RPMI8226 (cell line): ENCODE results near the gene B3GLCT.
"Not testable (repeated sequence)": the region's sequence is repeated elsewhere in the genome, so short reads cannot be mapped to it uniquely, and the experiment has no call there.

ENCODE experiments used
- DNase-seq: peaks from one replicate; pipeline ENCODE4 v3.0.0-alpha.2; 2015

Gene B3GLCT

GRCh38 chr13:31199849-31200636, at the start of gene B3GLCT:
TSS of gene B3GLCT (plus strand) at chr13:31199975. CDS start at chr13:31200085, 110 bp downstream.
- peak; percentile 81 for DNase-seq

DNA sequence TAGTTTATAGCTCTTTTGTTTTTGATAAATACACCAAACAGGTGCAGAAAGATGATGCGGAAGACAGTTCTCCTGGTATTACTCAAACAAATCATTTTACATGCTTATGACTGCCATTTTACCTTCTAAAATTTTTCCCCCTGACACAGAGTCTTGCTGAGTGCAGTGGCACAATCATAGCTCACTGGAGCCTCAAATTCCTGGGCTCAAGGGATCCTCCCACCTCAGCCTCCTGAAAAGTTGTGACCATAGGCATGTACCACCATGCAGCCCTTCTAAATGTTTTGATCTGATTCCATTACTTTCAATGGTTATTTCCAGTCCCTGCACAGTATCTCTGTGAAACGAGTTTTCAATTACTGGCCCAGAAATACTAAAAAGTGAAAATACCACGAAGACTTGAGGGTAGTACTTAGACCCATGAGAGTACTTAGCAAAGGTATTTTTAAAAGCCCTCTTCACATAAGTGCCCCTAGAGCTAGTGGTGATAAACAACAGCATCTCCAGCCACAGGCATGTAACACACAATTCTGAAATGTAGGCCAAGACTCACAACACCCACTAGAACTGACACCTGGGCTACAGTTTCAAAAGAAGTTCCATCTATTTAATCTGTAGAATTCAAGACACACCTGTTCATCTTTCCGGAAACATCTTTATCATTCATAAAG, 49.3 kb upstream of the B3GLCT start:
- no peak for DNase-seq

- DNase-seq: no peak
Observed at GRCh38 chr13:31151837-31152236, 47.9 kb upstream of the B3GLCT start.

DNA sequence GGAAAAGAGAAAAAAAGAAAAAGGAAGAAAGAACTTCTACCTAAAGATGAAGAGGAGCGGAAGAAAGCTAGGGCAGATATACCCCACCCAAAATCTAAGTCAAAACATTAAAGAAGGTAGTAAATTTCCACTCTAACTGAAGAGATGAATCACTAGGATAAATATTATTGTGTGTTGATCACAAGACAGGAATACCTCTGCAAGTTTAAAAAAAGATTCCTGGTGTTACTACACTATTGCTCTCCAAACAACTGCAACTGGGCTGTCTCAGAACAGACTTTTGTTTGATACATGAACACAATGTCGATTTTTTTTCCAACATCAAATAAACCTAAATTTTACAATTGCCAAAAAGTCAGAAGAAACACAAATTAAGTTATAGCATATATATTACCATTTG, 44.8 kb upstream of the B3GLCT start:
- DNase-seq: no peak

DNA sequence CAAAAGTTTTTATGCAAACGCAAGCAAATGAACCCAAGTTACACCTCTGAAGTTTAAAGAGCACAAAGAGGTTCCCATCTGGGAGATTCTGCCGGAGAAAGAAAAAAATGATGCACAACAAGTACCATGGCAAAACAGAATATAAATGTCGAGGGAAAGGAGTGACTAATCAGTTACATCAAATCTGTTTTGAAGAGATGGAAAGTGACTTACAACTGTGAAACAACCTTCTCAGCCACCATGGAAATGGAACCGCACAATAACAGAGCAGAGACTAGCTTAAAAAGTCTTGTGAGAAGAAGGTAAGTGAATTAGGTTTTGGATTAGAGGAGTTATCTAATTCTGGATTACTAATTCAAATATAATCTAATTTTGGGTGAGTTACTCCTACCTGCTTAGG, 40.5 kb upstream of the B3GLCT start:
- DNase-seq: no peak

- peak; percentile 69 for DNase-seq
Observed at GRCh38 chr13:31160857-31161556, 38.8 kb upstream of the B3GLCT start.

- peak; percentile 97 for DNase-seq
Observed at GRCh38 chr13:31161557-31162150, 38.1 kb upstream of the B3GLCT start, which contains the start of gene HSPH1. TSS of gene HSPH1 (minus strand) at chr13:31161904. CDS start at chr13:31161582, 322 bp downstream.

DNA sequence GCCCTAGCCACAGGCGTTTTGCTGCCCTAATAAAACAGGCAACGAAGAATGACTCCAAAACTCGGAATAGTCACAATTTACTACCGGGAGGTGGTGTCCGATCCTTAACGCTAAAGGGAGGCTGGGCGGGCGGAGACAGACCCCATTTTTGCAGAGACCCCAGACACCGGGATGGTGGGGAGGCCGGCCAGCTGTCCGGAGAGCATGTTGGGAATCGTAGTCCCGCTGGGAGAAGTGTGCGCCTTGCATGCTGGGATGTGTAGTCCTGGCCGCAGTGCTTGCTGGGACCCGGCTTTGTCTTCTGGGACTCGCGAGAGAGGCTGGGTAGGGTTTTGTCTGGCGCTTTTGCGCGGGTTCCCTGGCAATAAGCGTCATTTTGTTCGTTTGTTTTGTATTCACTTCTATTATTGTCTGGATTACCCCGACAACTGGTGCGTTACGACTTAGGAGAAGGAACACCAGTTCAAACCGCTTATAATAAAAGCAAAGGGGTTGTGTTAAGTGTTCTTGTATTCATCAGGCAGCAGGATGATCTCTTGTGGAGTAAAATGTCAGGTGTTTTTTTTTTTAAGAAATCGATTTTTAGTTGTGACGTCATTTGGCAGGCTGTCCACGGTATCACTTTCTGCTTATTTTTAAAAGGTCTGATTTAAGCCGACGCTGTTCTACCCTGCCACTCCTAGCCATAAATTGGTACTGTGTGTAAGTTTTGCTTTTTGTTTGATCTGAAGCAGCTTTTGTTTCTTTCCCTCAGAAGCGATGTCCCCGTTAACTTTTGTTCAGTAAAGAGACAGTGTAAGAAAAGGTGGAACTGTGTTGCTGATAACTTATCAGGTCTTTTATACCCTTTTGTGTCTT, 37.4 kb upstream of the B3GLCT start:
- DNase-seq: peak; percentile 93

DNA sequence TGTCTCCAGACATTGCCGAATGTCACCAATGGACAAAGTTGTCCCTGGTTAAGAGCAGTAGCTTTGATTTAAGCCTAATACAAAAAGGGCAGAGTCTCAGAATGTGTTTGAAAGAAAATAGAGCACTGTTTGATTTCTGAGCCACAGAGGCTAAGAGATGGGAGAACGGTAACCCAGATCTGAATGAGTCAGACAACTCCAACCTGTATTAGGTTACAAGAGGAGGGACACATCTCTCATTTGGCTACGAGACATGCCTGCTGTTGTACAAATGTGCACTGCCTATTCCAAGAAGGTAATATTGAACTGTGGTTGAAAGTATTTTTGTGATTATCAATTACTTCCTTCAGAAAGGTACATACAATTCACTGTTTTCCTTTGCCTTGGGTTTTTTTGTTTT, 33.2 kb upstream of the B3GLCT start:
- DNase-seq: no peak

- no peak for DNase-seq
Observed at GRCh38 chr13:31167490-31167889, 32.3 kb upstream of the B3GLCT start.

GRCh38 chr13:31168166-31168565, 31.6 kb upstream of the B3GLCT start:
- DNase-seq: no peak

GRCh38 chr13:31168736-31169135, 31.0 kb upstream of the B3GLCT start:
- no peak for DNase-seq

- no peak for DNase-seq
Observed at GRCh38 chr13:31172001-31172400, 27.8 kb upstream of the B3GLCT start.

GRCh38 chr13:31172535-31172934, 27.2 kb upstream of the B3GLCT start:
- no peak for DNase-seq

GRCh38 chr13:31174018-31174417, 25.8 kb upstream of the B3GLCT start:
- DNase-seq: no peak

DNA sequence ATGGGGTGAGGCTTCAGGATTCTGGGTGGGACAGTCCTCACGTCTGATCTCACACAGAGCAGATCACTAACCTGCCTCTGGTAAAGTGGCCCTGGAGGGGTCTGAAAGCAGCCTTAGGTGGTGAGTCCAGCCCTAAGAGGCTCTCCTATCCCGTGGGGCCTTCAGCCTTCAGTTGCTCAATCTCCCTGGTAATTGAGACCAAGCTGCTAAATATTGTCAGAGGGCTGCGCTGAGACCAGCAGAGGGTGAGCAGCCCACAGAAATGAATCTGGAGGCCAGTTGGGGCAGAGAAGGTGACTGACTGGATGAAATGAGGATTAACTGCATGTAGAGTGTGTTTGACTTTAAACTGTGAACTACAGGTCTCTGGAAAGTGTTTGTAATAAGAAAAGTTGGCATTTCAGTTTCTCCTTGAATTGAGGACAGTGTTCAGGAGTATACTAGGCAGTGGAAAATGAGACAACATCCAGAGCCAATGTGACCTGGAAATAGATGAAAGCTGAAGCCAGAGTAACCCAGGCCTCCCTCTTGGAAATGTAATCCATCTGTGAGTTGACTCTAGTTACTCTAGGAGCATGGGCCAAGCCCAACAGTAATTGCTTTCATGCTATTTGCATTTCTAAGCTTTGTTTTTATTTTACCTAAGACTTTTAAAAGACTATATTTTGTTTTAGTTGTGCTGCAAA, 23.8 kb upstream of the B3GLCT start:
- DNase-seq: no peak

DNA sequence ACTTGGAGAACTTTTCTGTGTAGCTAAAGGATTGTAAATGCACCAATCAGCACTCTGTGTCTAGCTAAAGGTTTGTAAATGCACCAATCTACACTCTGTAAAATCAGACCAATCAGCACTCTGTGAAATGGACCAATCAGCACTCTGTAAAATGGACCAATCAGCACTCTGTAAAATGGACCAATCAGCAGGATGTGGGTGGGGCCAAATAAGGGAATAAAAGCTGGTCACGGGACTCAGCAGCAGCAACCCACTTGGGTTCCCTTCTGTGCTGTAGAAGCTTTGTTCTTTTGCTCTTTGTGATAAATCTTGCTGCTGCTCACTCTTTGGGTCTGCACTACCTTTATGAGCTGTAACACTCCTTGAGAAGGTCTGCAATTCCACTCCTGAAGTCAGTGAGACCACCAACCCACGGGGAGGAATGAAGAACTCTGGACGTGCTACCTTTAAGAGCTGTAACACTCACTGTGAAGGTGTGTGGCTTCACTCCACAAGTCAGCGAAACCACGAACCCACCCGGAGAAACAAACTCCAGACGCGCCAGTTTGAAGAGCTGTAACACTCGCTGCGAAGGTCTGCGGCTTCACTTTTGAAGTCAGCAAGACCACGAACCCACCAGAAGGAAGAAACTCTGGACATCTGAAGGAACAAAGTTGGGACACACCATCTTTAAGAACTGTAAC, 21.8 kb upstream of the B3GLCT start:
- DNase-seq: not testable (repeated sequence)

DNA sequence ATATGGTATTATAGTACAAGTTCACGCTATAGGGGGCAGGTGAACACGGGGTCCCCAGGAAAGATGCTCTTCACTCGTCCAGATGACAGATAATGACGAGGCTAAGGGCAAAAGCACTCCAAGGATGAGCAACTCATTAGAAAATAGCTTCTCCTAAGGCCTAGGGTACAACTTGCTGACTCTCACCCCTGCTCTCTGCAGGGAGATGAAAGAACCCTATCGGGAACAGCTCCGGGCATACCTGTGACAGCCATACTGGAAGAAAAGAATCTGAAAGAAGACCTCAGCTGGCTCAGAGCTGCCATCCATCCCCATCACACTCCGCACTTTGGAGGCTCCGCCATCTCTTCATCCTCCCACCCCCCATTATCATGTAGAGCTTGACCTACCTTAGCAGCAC, 20.5 kb upstream of the B3GLCT start:
- DNase-seq: no peak

DNA sequence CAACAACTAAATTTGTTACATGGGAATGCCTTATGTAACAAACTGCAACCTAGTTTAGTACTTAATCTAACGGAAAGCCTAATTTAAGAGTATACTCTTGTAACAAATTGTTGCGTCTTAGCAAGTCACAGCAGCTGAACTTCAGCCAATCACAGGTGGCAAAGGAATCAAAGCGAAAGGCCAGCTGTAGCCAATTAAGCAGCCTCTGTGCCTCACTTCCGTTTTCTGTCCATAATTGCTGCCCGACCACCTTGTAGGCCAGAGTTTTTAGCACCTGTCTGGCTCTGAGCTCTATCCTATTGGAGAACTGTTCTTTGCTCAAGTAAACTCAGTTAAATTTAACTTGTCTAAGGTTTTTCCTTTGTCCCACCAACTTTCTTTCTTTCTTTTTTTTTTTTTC, 20.0 kb upstream of the B3GLCT start:
- peak; percentile 33 for DNase-seq

GRCh38 chr13:31182987-31183386, 16.8 kb upstream of the B3GLCT start:
- DNase-seq: no peak

DNA sequence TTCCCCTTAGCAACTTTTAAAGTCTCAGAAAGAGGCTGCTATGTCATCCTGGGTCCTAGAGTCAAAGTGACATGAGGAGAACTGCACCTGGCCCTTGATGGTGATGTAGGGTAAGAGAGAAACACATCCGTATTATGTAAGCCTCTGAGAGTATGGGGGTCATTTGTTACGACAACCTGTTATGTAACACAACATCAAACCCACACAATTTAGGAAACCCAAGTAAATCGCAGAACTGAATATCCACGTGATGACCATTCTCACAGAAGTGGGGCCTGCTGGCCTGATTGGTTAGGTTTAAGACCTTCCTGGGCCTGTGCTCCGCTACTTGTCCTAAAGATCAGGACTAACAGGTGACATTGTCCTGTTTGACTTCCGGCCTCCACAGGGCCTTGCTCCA, 15.3 kb upstream of the B3GLCT start:
- DNase-seq: no peak
